ELF-1 (cell line): ENCODE measurements around the gene NAV1.
"Not testable (repeated sequence)": the region's sequence is repeated elsewhere in the genome, so short reads cannot be mapped to it uniquely, and the experiment has no call there.

Experiments used
- DNase-seq: peaks from one replicate; pipeline ENCODE4 v3.0.0-alpha.2; 2016; ENCODE audit warnings: low read depth, low spot score

Gene NAV1

GRCh38 chr1:201504179-201504631 lies 34.7 kb upstream of the NAV1 start:
- DNase-seq = no peak

- DNase-seq = no peak
Measured at GRCh38 chr1:201504799-201505502, 34.0 kb upstream of the NAV1 start.

DNA sequence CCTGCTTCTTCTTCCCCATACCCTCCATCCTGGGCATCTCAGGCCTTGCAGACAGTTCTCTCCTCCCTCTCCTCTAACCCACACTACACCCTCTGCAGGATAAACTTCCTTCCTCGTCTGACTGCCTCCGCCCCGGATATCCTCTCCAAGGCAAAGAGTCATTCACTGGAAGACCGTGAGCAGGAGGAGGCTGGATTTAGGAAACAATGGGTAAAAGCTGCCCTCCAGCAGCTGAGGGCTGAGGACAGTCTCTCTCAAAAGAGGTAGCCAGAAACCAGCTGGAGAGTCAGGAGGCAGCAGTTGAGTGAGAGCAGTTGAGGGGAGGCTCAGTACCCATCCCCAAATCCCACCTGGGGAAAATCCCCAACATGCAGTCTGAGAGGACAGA lies 33.4 kb upstream of the NAV1 start:
- DNase-seq = peak; percentile 69

- no peak for DNase-seq
Measured at GRCh38 chr1:201506092-201506491, 32.8 kb upstream of the NAV1 start.

- peak; percentile 63 for DNase-seq
Measured at GRCh38 chr1:201506557-201507359, 32.2 kb upstream of the NAV1 start, which contains the start of gene CSRP1. TSS of gene CSRP1 (minus strand) at chr1:201507123. CDS start at chr1:201496303, 10,820 bp downstream.

- no peak for DNase-seq
Measured at GRCh38 chr1:201507360-201507675, 31.6 kb upstream of the NAV1 start.

DNA sequence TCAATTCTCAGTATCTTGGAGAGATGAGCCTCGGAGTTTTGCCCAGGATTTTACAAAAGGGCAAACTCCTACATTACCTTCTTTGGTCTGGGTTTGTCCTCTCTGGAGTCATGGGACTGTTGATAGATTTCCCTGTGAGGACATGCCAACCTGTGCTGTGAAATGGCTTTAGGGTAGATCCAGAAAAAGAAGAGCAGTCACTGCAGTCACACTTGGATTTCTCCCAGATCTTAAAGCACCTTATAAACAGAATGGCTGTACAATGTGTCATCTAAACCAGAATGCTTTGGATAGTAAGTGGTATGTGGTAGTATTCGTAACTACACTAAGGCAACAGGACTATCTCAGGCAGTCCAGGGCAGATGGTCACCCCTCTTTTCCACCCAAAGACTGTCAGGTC lies 30.1 kb upstream of the NAV1 start:
- DNase-seq = no peak

GRCh38 chr1:201509601-201510374 lies 29.1 kb upstream of the NAV1 start:
- DNase-seq = no peak

- no peak for DNase-seq
Measured at GRCh38 chr1:201510734-201511133, 28.2 kb upstream of the NAV1 start.

DNA sequence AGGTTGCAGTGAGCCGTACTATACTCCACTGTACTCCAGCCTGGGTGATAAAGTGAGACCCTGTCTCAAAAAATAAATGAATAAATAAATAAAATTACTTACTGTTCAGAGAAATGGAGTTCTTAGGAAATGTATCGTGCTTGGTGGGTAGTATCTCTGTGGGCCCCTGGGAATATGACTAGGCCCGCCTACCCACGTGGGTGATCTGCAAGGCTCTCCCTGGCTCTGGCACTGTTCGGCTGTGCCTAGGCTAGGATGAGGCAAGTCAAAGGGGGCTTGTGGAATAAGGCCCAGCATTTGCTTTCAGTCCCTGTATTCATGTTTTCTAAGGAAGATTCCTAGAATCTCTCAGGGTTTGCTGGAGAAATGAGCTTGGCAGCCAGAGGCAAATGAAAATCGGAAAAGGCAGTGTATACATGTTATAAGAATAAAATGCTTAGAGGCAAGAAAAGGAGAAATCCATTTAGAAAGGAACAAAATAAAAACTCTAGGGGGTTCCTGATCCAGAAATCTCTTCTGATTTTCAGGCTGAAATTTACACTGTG lies 27.5 kb upstream of the NAV1 start:
- DNase-seq = no peak

- DNase-seq = peak; percentile 86
Measured at GRCh38 chr1:201511941-201512539, 26.9 kb upstream of the NAV1 start.

GRCh38 chr1:201513498-201514243 lies 25.3 kb upstream of the NAV1 start:
- no peak for DNase-seq

DNA sequence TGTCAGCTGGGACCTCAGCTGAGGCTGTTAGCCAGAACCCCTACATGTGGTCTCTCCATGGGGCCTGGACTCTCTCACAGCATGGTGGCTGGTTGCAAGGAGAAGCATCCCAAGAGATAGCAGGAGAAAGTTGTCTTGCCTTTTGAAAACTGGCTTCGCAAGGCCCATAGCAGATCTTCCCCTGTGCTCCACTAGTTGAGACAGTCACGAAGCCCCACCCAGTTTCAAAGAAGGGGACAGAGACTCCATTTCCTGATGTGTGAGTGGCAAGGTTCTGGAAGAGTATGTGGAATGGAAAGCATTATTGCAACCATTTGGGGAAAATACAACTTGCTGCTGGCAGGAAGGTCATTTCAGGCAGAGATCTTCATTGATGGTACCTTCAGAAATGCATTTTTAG lies 24.5 kb upstream of the NAV1 start:
- no peak for DNase-seq

DNA sequence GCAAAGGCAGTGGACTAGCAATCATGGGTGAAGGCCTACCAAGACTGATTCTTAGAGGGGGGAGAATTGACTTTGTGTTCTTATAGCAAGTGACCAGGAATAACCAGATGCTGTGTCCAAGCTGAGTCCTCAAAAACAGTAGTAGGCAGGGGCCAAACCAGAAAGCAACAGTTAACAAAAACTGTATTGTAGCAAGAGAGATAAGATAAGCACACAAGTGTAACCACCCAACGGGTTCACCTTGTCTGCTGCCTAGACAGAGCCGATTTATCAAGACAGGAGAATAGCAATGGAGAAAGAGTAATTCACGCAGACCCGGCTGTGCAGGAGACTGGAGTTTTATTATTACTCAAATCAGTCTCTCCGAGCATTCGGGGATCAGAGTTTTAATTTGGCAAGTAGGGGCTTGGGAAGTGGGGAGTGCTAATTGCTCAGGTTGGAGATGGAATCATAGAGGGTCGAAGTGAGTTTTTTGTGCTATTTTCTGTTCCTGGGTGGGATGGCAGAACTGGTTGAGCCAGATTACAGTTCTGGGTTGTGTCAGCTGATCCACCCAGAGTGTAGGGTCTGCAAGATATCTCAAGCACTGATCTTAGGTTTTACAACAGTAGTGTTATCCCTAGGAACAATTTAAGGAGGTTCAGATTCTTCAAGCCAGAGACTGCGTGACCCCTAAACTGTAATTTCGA lies 23.7 kb upstream of the NAV1 start:
- DNase-seq = peak; percentile 60

GRCh38 chr1:201515895-201516294 lies 23.0 kb upstream of the NAV1 start:
- peak; percentile 52 for DNase-seq

GRCh38 chr1:201516511-201517127 lies 22.3 kb upstream of the NAV1 start:
- DNase-seq = no peak

DNA sequence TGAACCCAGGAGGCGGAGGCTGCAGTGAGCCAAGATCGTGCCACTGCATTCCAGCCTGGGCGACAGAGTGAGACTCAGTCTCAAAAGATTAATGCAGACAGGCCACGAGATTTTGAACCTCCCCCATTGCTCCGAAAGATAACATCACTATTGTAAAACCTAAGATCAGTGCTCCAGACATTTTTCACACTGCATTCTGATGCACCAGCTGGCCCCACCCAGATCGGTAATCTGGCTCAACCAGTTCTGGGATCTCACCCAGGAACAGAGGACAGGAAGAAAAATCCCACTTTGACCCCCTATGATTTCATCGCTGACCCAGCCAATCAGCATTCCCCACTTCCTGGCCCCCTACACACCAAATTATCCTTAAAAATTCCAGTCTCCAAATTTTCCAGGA lies 21.3 kb upstream of the NAV1 start:
- DNase-seq = peak; percentile 81

GRCh38 chr1:201518071-201518470 lies 20.9 kb upstream of the NAV1 start:
- no peak for DNase-seq

DNA sequence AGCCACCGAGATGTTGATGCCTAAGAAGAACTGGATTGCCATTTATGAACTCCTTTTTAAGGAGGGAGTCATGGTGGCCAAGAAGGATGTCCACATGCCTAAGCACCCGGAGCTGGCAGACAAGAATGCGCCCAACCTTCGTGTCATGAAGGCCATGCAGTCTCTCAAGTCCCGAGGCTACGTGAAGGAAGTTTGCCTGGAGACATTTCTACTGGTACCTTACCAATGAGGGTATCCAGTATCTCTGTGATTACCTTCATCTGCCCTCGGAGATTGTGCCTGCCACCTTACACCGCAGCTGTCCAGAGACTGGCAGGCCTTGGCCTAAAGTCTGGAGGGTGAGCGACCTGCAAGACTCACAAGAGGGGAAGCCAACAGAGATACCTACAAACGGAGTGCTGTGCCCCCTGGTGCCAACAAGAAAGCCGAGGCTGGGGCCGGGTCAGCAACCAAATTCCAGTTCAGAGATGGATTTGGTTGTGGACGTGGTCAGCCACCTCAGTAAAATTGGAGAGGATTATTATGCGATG lies 18.8 kb upstream of the NAV1 start:
- DNase-seq = not testable (repeated sequence)
